ENCODE data around the gene TRAF2. TPM values are rescaled to one million over a fixed set of nuclear protein-coding genes. Genes with fewer than 3 reads are reported as not detected.
"Not testable (repeated sequence)": the region's sequence is repeated elsewhere in the genome, so short reads cannot be mapped to it uniquely, and the experiment has no call there.

The TRAF2 gene
- total RNA-seq, 1 donor from 2014 or later: 10.0 TPM

- H3K9me3 ChIP-seq (replicated peaks): no peaks in the 10 kb centered on the region
- no peak for DNase-seq
- H3K27me3 ChIP-seq (ENCODE audit: low read depth): peaks cover 21% of the 10 kb centered on the region
- H3K36me3 ChIP-seq: peaks cover 51% of the 10 kb centered on the region
- intact Hi-C loops (cut with micrococcal nuclease): no loop called here
- H3K4me3 ChIP-seq: no peak overlapping the region
- no peak overlapping the region for H3K27ac ChIP-seq (replicated peaks)
- TF ChIP-seq, protein P1, sequence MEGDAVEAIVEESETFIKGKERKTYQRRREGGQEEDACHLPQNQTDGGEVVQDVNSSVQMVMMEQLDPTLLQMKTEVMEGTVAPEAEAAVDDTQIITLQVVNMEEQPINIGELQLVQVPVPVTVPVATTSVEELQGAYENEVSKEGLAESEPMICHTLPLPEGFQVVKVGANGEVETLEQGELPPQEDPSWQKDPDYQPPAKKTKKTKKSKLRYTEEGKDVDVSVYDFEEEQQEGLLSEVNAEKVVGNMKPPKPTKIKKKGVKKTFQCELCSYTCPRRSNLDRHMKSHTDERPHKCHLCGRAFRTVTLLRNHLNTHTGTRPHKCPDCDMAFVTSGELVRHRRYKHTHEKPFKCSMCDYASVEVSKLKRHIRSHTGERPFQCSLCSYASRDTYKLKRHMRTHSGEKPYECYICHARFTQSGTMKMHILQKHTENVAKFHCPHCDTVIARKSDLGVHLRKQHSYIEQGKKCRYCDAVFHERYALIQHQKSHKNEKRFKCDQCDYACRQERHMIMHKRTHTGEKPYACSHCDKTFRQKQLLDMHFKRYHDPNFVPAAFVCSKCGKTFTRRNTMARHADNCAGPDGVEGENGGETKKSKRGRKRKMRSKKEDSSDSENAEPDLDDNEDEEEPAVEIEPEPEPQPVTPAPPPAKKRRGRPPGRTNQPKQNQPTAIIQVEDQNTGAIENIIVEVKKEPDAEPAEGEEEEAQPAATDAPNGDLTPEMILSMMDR (IDR thresholded peaks at IDR 0.05; ENCODE audit: borderline replicate concordance): no peak
- H3K4me1 ChIP-seq: peaks cover 40% of the 10 kb centered on the region
Measured at GRCh38 chr9:136840140-136840876, 46.0 kb upstream of the TRAF2 start.

DNA sequence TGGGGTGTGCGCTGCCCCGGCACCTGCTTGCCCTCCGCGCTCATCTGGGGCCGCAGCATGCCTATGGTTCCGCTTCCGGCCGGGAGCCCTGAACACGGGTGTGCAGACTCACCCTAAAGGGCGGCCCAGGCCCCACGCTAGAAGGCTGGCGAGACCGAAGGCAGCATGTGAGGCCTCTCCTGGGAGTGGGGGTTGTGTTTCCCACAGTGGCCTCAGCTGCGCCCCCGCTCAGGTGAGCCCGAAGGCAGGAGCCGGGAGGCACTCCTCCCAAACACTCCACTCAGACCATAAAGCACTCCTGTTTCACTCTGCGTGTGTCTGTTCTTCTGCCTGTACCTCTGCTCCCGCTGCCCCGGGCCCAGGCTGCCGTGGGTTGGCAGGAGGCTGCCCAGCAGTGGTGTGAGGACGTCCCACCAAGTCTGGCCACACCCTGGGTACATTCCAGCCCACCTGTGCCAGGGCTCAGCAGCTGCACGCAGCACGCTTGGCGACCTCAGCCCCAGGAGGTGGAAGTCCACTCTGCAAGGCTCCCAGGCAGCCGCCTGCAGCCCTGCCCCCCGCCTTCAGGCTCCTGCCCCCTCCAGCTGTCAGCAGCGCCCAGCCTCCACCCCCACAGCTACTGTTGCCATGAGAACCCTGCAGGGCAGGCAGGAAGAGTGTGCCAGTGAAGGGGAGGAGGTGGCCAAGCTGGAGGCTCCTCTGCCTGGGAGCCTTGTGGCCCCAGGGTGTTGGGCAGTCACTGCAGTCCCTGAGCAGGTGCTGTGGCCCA lies 45.3 kb upstream of the TRAF2 start:
- TF ChIP-seq, protein P1 (IDR thresholded peaks at IDR 0.05; ENCODE audit: borderline replicate concordance): no peak
- intact Hi-C loops (cut with micrococcal nuclease): no loop called here
- no peak for DNase-seq
- Histone ChIP-seq H3K27me3 (ENCODE audit: low read depth) (peaks cover 29% of the 10 kb centered on the region), H3K36me3 (peaks cover 43% of the 10 kb centered on the region), H3K27ac (replicated peaks) (no peak overlapping the region), H3K4me3 (no peak overlapping the region), H3K9me3 (replicated peaks) (no peaks in the 10 kb centered on the region), H3K4me1 (peaks cover 45% of the 10 kb centered on the region)

GRCh38 chr9:136841646-136842379 lies 44.5 kb upstream of the TRAF2 start:
- peaks cover 35% of the 10 kb centered on the region for H3K27me3 ChIP-seq (ENCODE audit: low read depth)
- H3K4me3 ChIP-seq: peak overlapping the region; percentile 74
- peaks cover 51% of the 10 kb centered on the region for H3K4me1 ChIP-seq
- peaks cover 36% of the 10 kb centered on the region for H3K36me3 ChIP-seq
- intact Hi-C loops (cut with micrococcal nuclease); DNase-seq; H3K9me3 ChIP-seq (replicated peaks): not testable (repeated sequence)
- H3K27ac ChIP-seq (replicated peaks): peak overlapping the region; percentile 78

- Histone ChIP-seq H3K4me1 (peaks cover 57% of the 10 kb centered on the region), H3K4me3 (peak within 1 kb of the TSS; percentile 74), H3K36me3 (peaks cover 31% of the 10 kb centered on the region), H3K27ac (replicated peaks) (peak within 1 kb of the TSS; percentile 78), H3K27me3 (ENCODE audit: low read depth) (peaks cover 41% of the 10 kb centered on the region)
- peak; percentile 78 for DNase-seq
- TF ChIP-seq, protein P1 (IDR thresholded peaks at IDR 0.05; ENCODE audit: borderline replicate concordance): peak; percentile 97
- intact Hi-C loops (cut with micrococcal nuclease); H3K9me3 ChIP-seq (replicated peaks): not testable (repeated sequence)
Measured at GRCh38 chr9:136842380-136842948, 43.9 kb upstream of the TRAF2 start, which contains the start of gene AJM1. Gene AJM1, plus strand, starts transcription at chr9:136842478. Its CDS starts 1,937 bp downstream, at chr9:136844415.

DNA sequence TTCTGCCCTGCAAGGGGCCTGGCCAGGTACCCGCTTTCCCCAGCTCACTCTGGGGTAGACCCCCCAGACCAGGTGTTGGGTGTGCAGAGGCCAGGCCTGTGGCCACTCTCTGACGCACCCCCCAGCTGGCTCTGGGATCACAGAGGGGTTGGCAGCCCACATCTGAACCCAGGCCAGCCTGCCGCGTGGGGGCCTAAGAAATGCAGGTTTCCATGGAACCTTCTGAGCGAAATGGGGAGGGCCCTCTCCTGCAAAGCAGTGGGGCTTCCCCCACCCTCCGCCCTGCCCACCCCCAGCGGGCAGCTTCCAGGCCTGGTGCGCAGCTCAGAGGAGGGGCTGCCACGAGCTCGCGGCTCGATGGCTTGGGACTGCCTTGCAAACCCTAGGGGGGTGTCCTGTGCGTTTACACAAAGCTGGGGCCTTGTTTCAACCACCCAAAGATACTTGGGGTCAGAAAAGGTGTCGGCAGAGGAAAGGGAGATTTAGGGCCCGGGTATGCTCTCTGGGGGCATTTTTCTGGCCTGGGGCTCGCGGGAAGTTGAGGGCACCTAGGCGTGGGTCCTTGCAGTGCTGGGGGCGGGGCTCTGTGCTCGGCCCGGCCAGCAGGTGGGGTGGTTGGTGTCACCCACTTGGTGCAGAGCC lies 43.0 kb upstream of the TRAF2 start:
- H3K4me3 ChIP-seq: peak overlapping the region; percentile 74
- H3K36me3 ChIP-seq: peaks cover 23% of the 10 kb centered on the region
- intact Hi-C loops (cut with micrococcal nuclease); DNase-seq; H3K9me3 ChIP-seq (replicated peaks): not testable (repeated sequence)
- H3K27ac ChIP-seq (replicated peaks): peak overlapping the region; percentile 78
- H3K27me3 ChIP-seq (ENCODE audit: low read depth): peaks cover 41% of the 10 kb centered on the region
- peaks cover 65% of the 10 kb centered on the region for H3K4me1 ChIP-seq
